ENCODE measurements around the gene SORCS2.

SORCS2 gene

DNA sequence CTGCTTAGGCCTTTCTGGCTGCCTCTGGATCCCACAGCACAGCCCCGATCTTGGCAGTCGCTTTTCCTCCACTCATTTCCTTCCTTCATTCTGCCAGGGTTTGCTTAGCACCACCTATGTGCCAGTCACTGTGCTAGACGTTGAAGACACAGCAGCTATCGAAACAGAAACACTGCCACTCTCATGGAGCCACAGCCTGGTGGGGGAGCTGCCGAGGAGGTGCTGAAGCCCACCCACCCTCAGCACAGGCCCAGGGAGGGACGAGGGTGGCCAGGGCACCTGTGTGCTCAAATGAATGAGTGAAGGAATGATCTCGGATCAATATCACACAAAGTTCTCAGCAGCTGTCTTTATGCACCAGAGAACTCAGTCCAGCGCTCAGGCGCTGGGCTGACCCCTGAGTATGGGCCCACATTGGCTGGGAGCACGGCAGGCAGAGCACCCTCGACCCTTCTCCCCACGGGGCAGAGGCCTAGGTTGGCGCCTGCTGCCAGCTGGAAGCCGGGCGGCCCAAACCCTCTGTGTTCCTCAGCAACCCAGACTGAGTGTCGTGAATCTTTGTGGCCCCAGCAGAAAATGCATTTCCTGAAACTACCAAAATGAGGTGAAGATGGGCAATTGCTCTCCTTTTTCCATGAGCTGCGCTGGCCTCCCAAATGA is 108.9 kb downstream of the SORCS2 start:
- H3K27me3 ChIP-seq (ENCODE audit: low read depth, low read length): peaks cover 7% of the 10 kb centered on the region; the same call in 1 of the 2 replicates
- H3K4me1 ChIP-seq (ENCODE audit: low read length): no peaks in the 10 kb centered on the region
- H4K20me1 ChIP-seq (ENCODE audit: insufficient read depth, low read length): no peaks in the 10 kb centered on the region
- H3K9ac ChIP-seq (ENCODE audit: low read length): no peak overlapping the region
- no peaks in the 10 kb centered on the region for H3K36me3 ChIP-seq (replicated peaks; ENCODE audit: low read depth, low read length)
- H2AFZ ChIP-seq (ENCODE audit: low read depth, low read length): no peak overlapping the region
- TF ChIP-seq CTCF (IDR thresholded peaks at IDR 0.05; ENCODE audit: low read depth, low read length) (no peak), EZH2phosphoT487 (IDR thresholded peaks at IDR 0.05; ENCODE audit: low read depth) (no peak)
- no peak overlapping the region for H3K4me3 ChIP-seq (ENCODE audit: low read length)
- no peak overlapping the region for H3K27ac ChIP-seq (ENCODE audit: low read length)
- no peak overlapping the region for H3K4me2 ChIP-seq (ENCODE audit: low read length)
- no peaks in the 10 kb centered on the region for H3K79me2 ChIP-seq (ENCODE audit: low read length)
- no peaks in the 10 kb centered on the region for H3K9me3 ChIP-seq (ENCODE audit: insufficient read depth, low read length)

- no peaks in the 10 kb centered on the region for H3K36me3 ChIP-seq (replicated peaks; ENCODE audit: low read depth, low read length)
- H3K79me2 ChIP-seq (ENCODE audit: low read length): no peaks in the 10 kb centered on the region
- no peak overlapping the region for H3K9ac ChIP-seq (ENCODE audit: low read length)
- H3K9me3 ChIP-seq (ENCODE audit: insufficient read depth, low read length): no peaks in the 10 kb centered on the region
- H3K4me1 ChIP-seq (ENCODE audit: low read length): no peaks in the 10 kb centered on the region
- no peaks in the 10 kb centered on the region for H4K20me1 ChIP-seq (ENCODE audit: insufficient read depth, low read length)
- no peak overlapping the region for H3K4me2 ChIP-seq (ENCODE audit: low read length)
- H3K27me3 ChIP-seq (ENCODE audit: low read depth, low read length): peaks cover 8% of the 10 kb centered on the region; the same call in 1 of the 2 replicates
- no peak overlapping the region for H2AFZ ChIP-seq (ENCODE audit: low read depth, low read length)
- no peak overlapping the region for H3K4me3 ChIP-seq (ENCODE audit: low read length)
- TF ChIP-seq CTCF (IDR thresholded peaks at IDR 0.05; ENCODE audit: low read depth, low read length): no peak
- no peak overlapping the region for H3K27ac ChIP-seq (ENCODE audit: low read length)
Measured at GRCh38 chr4:7301846-7302630, 109.7 kb downstream of the SORCS2 start.

- H3K4me2 ChIP-seq (ENCODE audit: low read length): no peak overlapping the region
- no peaks in the 10 kb centered on the region for H3K79me2 ChIP-seq (ENCODE audit: low read length)
- no peak overlapping the region for H3K9ac ChIP-seq (ENCODE audit: low read length)
- H3K36me3 ChIP-seq (replicated peaks; ENCODE audit: low read depth, low read length): no peaks in the 10 kb centered on the region
- H3K27ac ChIP-seq (ENCODE audit: low read length): no peak overlapping the region
- H3K27me3 ChIP-seq (ENCODE audit: low read depth, low read length): peaks cover 16% of the 10 kb centered on the region; the same call in 1 of the 2 replicates
- H4K20me1 ChIP-seq (ENCODE audit: insufficient read depth, low read length): no peaks in the 10 kb centered on the region
- no peak overlapping the region for H3K4me3 ChIP-seq (ENCODE audit: low read length)
- no peak overlapping the region for H2AFZ ChIP-seq (ENCODE audit: low read depth, low read length)
- H3K4me1 ChIP-seq (ENCODE audit: low read length): no peaks in the 10 kb centered on the region
- no peaks in the 10 kb centered on the region for H3K9me3 ChIP-seq (ENCODE audit: insufficient read depth, low read length)
- TF ChIP-seq EZH2phosphoT487 (IDR thresholded peaks at IDR 0.05; ENCODE audit: low read depth) (no peak), CTCF (IDR thresholded peaks at IDR 0.05; ENCODE audit: low read depth, low read length) (no peak)
Measured at GRCh38 chr4:7302781-7303404, 110.6 kb downstream of the SORCS2 start.

- no peaks in the 10 kb centered on the region for H3K79me2 ChIP-seq (ENCODE audit: low read length)
- no peak overlapping the region for H3K27ac ChIP-seq (ENCODE audit: low read length)
- no peaks in the 10 kb centered on the region for H4K20me1 ChIP-seq (ENCODE audit: insufficient read depth, low read length)
- no peak for TF ChIP-seq EZH2phosphoT487 (IDR thresholded peaks at IDR 0.05; ENCODE audit: low read depth)
- peaks cover 16% of the 10 kb centered on the region; the same call in 1 of the 2 replicates for H3K27me3 ChIP-seq (ENCODE audit: low read depth, low read length)
- no peaks in the 10 kb centered on the region for H3K9me3 ChIP-seq (ENCODE audit: insufficient read depth, low read length)
- no peak overlapping the region for H3K4me3 ChIP-seq (ENCODE audit: low read length)
- H3K36me3 ChIP-seq (replicated peaks; ENCODE audit: low read depth, low read length): no peaks in the 10 kb centered on the region
- H3K9ac ChIP-seq (ENCODE audit: low read length): no peak overlapping the region
- no peak overlapping the region for H2AFZ ChIP-seq (ENCODE audit: low read depth, low read length)
- H3K4me1 ChIP-seq (ENCODE audit: low read length): no peaks in the 10 kb centered on the region
- H3K4me2 ChIP-seq (ENCODE audit: low read length): no peak overlapping the region
Measured at GRCh38 chr4:7303561-7303960, 111.2 kb downstream of the SORCS2 start.
